NB4 (cell line): ENCODE data around the gene PTPRG.
A peak's percentile ranks its signal among the peaks of the same experiment; 100 is the strongest.

Experiments
- DNase-seq: peaks from one replicate; pipeline ENCODE4 v3.0.0; 2010; ENCODE audit warnings: low read depth
- H3K4me3 ChIP-seq: one replicate; pipeline ENCODE4 v1.5.1; 2011; ENCODE audit warnings: mild to moderate bottlenecking, low read depth, low read length, moderate library complexity
- MYC ChIP-seq: IDR thresholded peaks from 2 replicates; pipeline ENCODE4 v1.6.1; 2011; ENCODE audit warnings: low read depth, low read length
- POLR2A ChIP-seq: IDR thresholded peaks from 2 replicates; pipeline ENCODE4 v1.6.1; 2011; ENCODE audit warnings: mild to moderate bottlenecking; ENCODE audit not compliant: insufficient read length; ENCODE audit errors: extremely low read depth
- TF ChIP-seq, protein P1 (sequence below): IDR thresholded peaks from one replicate; pipeline ENCODE4 v1.5.1; 2012; ENCODE audit warnings: low read depth, low read length
- TF ChIP-seq, protein P2 (sequence below): IDR thresholded peaks from 2 replicates; pipeline ENCODE4 v1.6.1; 2011; ENCODE audit warnings: low read depth, low read length

Gene PTPRG

DNA sequence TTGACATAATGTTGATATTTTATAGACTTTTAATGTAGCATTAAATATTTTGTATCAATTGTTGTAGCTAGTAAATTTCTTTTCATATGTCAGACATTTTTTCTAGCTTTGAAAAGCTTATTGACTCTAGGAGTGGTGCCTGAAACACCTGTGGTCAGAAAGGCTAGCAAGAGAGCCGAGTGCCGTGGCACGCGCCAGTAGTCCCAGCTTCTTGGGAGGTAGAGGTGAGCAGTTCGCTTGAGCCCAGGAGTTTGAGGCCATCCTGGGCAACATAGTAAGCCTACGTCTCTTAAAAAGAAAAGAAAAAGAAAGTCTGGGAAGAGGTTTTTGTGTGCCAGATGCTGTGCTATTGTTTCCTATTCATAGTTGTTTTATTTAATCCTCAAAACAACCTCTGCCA is 613.8 kb downstream of the PTPRG start:
- TF ChIP-seq MYC (no peak), POLR2A (no peak)
- TF ChIP-seq, protein P1, sequence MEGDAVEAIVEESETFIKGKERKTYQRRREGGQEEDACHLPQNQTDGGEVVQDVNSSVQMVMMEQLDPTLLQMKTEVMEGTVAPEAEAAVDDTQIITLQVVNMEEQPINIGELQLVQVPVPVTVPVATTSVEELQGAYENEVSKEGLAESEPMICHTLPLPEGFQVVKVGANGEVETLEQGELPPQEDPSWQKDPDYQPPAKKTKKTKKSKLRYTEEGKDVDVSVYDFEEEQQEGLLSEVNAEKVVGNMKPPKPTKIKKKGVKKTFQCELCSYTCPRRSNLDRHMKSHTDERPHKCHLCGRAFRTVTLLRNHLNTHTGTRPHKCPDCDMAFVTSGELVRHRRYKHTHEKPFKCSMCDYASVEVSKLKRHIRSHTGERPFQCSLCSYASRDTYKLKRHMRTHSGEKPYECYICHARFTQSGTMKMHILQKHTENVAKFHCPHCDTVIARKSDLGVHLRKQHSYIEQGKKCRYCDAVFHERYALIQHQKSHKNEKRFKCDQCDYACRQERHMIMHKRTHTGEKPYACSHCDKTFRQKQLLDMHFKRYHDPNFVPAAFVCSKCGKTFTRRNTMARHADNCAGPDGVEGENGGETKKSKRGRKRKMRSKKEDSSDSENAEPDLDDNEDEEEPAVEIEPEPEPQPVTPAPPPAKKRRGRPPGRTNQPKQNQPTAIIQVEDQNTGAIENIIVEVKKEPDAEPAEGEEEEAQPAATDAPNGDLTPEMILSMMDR: no peak
- TF ChIP-seq, protein P2, sequence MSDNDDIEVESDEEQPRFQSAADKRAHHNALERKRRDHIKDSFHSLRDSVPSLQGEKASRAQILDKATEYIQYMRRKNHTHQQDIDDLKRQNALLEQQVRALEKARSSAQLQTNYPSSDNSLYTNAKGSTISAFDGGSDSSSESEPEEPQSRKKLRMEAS: no peak

DNA sequence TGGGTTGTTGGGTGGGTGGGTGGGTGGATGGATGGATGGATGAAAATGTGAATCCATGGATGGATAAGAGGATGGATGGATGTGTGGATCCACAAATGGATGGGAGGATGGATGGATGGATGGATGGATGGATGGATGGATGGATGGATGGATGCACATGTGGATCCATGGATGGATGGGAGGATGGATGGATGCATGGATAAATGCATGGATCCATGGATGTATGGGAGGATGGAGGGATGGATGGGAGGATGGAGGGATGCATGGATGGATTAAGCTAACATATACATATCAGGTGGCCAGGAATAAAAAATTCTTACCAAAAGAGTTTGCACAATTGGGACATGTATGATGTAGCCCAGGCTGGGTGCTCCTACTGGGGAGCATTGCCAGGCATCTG is 616.7 kb downstream of the PTPRG start:
- DNase-seq: no peak
- no peak overlapping the region for H3K4me3 ChIP-seq
- no peak for TF ChIP-seq MYC
- TF ChIP-seq, protein P2: no peak
- TF ChIP-seq, protein P1: no peak
- TF ChIP-seq POLR2A: no peak

More for the DNA sequence above, 613.8 kb downstream of the PTPRG start:
- no peak for DNase-seq
- no peak overlapping the region for H3K4me3 ChIP-seq

DNA sequence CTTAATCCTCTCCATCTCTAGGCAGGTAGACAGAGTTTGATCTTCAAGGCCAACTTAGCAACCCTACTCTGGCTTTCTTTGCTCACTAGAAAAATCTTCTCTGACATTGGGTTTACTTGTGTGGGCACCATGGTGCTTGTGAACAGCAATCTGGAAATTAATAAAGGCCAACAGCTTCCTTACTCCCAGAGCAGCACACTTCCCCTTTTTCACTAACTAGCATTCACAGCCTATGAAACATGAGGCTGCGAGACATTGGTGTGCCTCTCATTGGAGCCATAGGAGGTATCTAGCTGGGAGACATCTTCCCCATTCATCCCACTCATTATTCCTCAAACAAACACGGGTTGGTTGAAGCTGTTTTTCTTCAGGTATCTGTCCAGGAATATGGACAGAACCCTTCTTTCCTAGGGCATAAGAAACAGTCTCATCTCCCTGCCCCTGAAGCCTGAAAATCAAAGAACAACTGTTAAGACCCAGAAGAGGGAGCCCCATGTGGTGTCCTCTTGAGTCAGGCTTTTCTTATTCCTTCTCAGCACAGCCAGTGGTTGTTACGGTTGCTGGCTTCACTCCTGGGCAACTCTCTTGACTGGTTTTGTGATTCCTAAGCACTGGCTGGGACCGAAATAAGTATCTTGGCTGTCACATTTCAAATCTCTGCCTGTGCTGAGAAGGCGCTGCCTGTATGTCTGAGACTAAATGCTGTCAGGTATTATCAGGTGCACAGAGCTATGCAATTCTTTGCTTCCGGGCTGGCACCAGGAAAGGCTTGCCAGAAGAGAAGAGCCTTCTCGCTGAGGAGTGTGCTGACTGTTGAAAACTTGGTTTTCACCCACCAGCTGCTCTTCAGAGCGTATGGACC is 617.6 kb downstream of the PTPRG start:
- TF ChIP-seq, protein P1: no peak
- TF ChIP-seq POLR2A (no peak), MYC (no peak)
- TF ChIP-seq, protein P2: no peak
- H3K4me3 ChIP-seq: no peak overlapping the region
- peak; percentile 14 for DNase-seq

DNA sequence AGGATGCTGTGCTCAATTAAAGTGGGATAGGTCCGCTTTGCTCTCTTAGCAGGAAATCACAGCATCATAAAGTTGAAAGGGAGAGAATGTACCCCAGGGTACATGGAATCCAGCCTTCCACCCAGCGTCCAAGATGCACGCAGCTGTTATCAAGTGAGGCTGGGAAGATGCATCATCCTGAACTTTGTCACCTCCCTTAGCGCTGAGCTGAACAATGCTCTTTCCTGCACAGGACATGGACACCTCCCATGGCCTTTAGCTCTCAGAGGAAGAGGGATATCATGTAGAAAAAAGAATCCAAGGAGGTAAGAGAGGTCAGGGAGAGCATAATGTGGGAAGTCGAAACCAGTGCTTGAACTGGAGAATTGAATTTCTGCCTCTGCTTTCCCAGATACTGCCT is 619.1 kb downstream of the PTPRG start:
- TF ChIP-seq MYC (no peak), POLR2A (no peak)
- TF ChIP-seq, protein P1: no peak
- TF ChIP-seq, protein P2: no peak
- DNase-seq: no peak
- H3K4me3 ChIP-seq: no peak overlapping the region

DNA sequence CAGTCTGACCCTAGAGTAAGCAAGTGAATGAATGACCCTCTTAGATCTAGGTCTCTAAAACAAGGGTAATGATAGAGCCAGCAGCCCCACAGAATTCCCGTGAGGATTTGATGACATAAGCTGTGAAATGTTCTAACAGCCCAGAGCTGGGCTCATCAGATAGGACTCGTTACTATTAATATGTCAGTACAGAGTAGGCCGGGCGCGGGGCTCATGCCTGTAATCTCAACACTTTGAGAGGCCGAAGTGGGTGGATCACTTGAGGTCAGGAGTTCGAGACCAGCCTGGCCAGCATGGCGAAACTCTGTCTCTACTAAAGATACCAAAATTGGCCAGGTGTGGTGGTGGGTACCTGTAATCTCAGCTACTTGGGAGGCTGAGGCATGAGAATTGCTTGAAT is 621.7 kb downstream of the PTPRG start:
- no peak for TF ChIP-seq MYC
- TF ChIP-seq, protein P1: no peak
- no peak for TF ChIP-seq POLR2A
- TF ChIP-seq, protein P2: no peak
- no peak overlapping the region for H3K4me3 ChIP-seq
- DNase-seq: no peak
